Activated B cell treated with CpG ODN at 0.5 μM for 24 hours (primary cell): ENCODE results near the gene ST3GAL5. TPM values are rescaled to one million over a fixed set of nuclear protein-coding genes. Genes with fewer than 3 reads are reported as not detected.
A peak's percentile ranks its signal among the peaks of the same experiment; 100 is the strongest.

Experiments used
- ATAC-seq: fragments of 200-7000 bp; cut with Tn5 transposase; one replicate; pipeline ENCODE4 v1.10.0; 2021; ENCODE audit warnings: low read depth, mild to moderate bottlenecking, moderate library complexity
- CTCF ChIA-PET: fragments of 350-600 bp; sonication (Branson Sonifier 250); formaldehyde crosslinking; loops from one replicate; lab custom pipeline; 2021; ENCODE audit warnings: antibody characterized with exemption; lab: Charles Lee
- POLR2A ChIA-PET: fragments of 350-600 bp; sonication (Branson Sonifier 250); formaldehyde crosslinking; loops from one replicate; lab custom pipeline; 2021; ENCODE audit warnings: antibody characterized with exemption; lab: Charles Lee
- DNase-seq: peaks from one replicate; pipeline ENCODE4 v3.0.0; 2022
- H3K27ac Mint-ChIP-seq: one replicate; pipeline ENCODE4 v1.8.0; 2020; ENCODE audit warnings: mixed read lengths
- H3K27me3 Mint-ChIP-seq: one replicate; pipeline ENCODE4 v1.8.0; 2021; ENCODE audit warnings: mixed read lengths
- H3K36me3 Mint-ChIP-seq: one replicate; pipeline ENCODE4 v1.8.0; 2021; ENCODE audit warnings: low read depth, mixed read lengths
- H3K4me1 Mint-ChIP-seq: one replicate; pipeline ENCODE4 v1.8.0; 2021; ENCODE audit warnings: mixed read lengths
- H3K4me3 Mint-ChIP-seq: one replicate; pipeline ENCODE4 v1.8.0; 2020; ENCODE audit warnings: mild to moderate bottlenecking, mixed read lengths
- H3K9me3 Mint-ChIP-seq: one replicate; pipeline ENCODE4 v1.8.0; 2020; ENCODE audit warnings: mixed read lengths
- intact Hi-C: fragments of 100-400 bp; cut with micrococcal nuclease; formaldehyde crosslinking; loops from one replicate; pipeline ENCODE4 v1.15.1; 2024
- total RNA-seq: library from RNA; stranded (reverse); gene quantifications from 2 replicates; pipeline ENCODE4 v1.2.3, GENCODE V29; 2022
- TF ChIP-seq, protein P1 (sequence below): fragments of 200-600 bp; IDR thresholded peaks from one replicate; pipeline ENCODE4 v1.8.0; 2022; ENCODE audit warnings: antibody characterized with exemption, mild to moderate bottlenecking

The ST3GAL5 gene
- total RNA-seq, 1 donor from 2014 or later, result 70.7 TPM

DNA sequence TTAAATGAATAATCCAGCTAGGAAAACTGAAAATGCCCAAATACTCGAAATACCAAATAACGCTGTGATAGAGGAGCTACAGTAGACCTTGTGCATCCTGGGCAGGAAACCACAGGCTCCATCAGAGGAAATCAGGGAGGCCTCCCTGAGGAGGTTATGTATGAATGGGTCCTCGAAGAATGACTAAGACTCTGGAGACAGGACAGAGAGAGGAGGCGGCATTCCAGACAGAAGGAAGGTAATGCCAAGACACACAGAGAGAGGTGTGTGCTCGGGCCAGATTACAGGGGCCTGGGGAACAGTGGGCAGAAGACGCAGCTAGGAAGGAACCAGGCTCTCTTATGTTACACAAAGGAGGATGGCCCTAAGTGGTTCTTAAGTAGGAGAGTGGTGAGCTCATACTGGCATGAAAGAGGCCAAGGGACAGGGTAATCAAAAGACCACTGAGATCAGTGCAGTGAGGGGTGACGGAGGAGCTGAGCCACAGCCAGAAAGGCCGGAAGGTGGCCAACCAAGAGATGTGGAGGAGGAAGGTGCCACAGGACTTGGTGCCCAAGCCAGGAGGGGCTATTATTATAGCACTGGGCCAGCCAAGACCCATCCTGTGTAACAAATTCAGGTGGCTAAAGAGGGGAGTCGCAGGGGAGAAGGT lies 9.9 kb downstream of the ST3GAL5 start:
- Mint-ChIP-seq H3K27ac (peak overlapping the region; percentile 37), H3K36me3 (peaks cover 63% of the 10 kb centered on the region), H3K27me3 (no peaks in the 10 kb centered on the region), H3K4me3 (no peak overlapping the region), H3K4me1 (peaks cover 88% of the 10 kb centered on the region), H3K9me3 (peaks cover 13% of the 10 kb centered on the region)
- ATAC-seq (no peak), DNase-seq (no peak)
- ChIA-PET CTCF (interaction anchor here (1.5 to 2.0 kb wide), 3 partner anchors 9 to 51 kb away, joined by 5 to 7 read pairs (median 6); partner anchors contain the start of gene ST3GAL5), POLR2A (interaction anchor here (0.8 kb wide), 1 partner anchor 11 kb away, joined by 4 read pairs; the partner anchor contains the start of gene ST3GAL5)
- intact Hi-C loops, result no loop called here
- TF ChIP-seq, protein P1, sequence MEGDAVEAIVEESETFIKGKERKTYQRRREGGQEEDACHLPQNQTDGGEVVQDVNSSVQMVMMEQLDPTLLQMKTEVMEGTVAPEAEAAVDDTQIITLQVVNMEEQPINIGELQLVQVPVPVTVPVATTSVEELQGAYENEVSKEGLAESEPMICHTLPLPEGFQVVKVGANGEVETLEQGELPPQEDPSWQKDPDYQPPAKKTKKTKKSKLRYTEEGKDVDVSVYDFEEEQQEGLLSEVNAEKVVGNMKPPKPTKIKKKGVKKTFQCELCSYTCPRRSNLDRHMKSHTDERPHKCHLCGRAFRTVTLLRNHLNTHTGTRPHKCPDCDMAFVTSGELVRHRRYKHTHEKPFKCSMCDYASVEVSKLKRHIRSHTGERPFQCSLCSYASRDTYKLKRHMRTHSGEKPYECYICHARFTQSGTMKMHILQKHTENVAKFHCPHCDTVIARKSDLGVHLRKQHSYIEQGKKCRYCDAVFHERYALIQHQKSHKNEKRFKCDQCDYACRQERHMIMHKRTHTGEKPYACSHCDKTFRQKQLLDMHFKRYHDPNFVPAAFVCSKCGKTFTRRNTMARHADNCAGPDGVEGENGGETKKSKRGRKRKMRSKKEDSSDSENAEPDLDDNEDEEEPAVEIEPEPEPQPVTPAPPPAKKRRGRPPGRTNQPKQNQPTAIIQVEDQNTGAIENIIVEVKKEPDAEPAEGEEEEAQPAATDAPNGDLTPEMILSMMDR, result no peak

DNA sequence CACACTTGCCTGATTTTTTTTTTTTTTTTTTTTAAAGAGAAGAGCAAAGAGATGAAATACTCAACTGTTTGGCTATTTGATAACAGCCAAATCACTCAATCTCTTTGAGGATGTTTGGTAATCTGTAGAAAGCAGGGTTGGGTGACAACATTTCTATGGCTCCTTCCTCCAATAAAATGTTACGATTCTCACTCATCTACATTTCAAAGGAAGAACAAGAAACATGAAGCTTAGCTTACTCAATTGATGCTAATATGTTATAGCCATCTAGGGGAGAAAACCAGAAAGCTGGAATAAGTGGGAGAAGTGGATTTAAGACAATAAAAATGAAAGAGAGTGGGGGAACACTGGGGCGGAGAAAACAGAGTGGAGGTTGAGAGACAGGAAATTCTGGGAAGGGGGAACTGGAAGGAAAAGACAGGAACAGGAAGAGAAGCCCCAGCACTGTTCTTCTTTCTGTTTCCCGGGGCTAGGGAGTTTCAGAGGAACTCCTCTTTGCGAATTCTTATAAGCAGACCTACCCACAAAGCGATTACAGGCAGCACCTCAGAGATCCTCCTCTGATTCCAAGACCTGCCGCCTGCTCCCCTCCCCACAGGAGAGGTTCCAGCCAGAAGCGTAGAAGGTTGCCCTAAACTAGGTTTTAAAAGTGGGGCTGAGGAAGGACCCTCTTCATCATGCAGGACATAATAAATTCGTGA lies 13.3 kb downstream of the ST3GAL5 start:
- Mint-ChIP-seq H3K9me3 (no peaks in the 10 kb centered on the region), H3K36me3 (peaks cover 53% of the 10 kb centered on the region), H3K4me3 (no peak overlapping the region), H3K27ac (peak overlapping the region; percentile 27), H3K4me1 (peaks cover 84% of the 10 kb centered on the region), H3K27me3 (no peaks in the 10 kb centered on the region)
- DNase-seq, result no peak
- ChIA-PET POLR2A (interaction anchor here (1.3 to 2.2 kb wide), 3 partner anchors 12 to 22 kb away, joined by 5 to 9 read pairs (median 6); no protein-coding TSS in a partner anchor), CTCF (interaction anchor here (0.9 kb wide), 1 partner anchor 11 kb away, joined by 3 read pairs; no protein-coding TSS in a partner anchor)
- ATAC-seq, result no peak
- TF ChIP-seq, protein P1, result no peak
- intact Hi-C loops, result no loop called here

DNA sequence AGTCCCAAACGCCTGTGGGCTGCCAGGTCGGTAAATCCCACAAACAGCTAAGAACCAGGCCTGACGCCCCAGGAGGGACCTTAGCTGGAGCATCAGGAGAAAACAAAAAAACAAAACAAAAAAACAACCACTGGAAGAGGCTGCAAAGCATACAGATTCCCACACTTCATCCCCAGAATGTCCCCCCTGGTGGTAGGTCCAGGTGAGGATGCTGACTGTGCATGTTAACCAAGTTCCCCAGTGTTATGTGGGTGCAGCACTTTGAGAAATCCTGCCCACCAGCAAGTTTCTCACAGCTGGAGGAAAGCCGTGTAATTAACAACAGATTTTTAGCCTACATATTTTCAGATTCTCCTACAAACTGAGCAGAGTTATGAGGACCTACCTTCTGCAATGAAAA lies 15.1 kb downstream of the ST3GAL5 start:
- Mint-ChIP-seq H3K4me1 (peaks cover 65% of the 10 kb centered on the region), H3K9me3 (no peaks in the 10 kb centered on the region), H3K27ac (peak overlapping the region; percentile 13), H3K27me3 (no peaks in the 10 kb centered on the region), H3K4me3 (no peak overlapping the region), H3K36me3 (peaks cover 51% of the 10 kb centered on the region)
- ChIA-PET POLR2A (no interaction called here), CTCF (interaction anchor here (1.6 kb wide), 1 partner anchor 43 kb away, joined by 9 read pairs; no protein-coding TSS in a partner anchor)
- no peak for ATAC-seq
- intact Hi-C loops, result no loop called here
- DNase-seq, result no peak
- TF ChIP-seq, protein P1, result no peak

GRCh38 chr2:85872536-85873161 lies 16.1 kb downstream of the ST3GAL5 start:
- TF ChIP-seq, protein P1, result no peak
- H3K36me3 Mint-ChIP-seq, result peaks cover 52% of the 10 kb centered on the region
- H3K9me3 Mint-ChIP-seq, result no peaks in the 10 kb centered on the region
- DNase-seq, result no peak
- ChIA-PET CTCF (interaction anchor here (1.6 kb wide), 1 partner anchor 42 kb away, joined by 9 read pairs; no protein-coding TSS in a partner anchor), POLR2A (no interaction called here)
- H3K27ac Mint-ChIP-seq, result peak overlapping the region; percentile 11
- no peaks in the 10 kb centered on the region for H3K27me3 Mint-ChIP-seq
- H3K4me3 Mint-ChIP-seq, result no peak overlapping the region
- ATAC-seq, result no peak
- intact Hi-C loops, result no loop called here
- peaks cover 58% of the 10 kb centered on the region for H3K4me1 Mint-ChIP-seq
